ENCODE measurements around the gene ZFHX3.

Gene ZFHX3

GRCh38 chr16:73069581-73070262, 21.8 kb upstream of the ZFHX3 start:
- in situ Hi-C loops (cut with HindIII; ENCODE audit: low pct_ligation_motif_present, low pct_unique_long_range_greater_than_20kb, low sequenced_read_pairs): no loop called here
- DNase-seq: no peak

GRCh38 chr16:73068541-73069401, 20.8 kb upstream of the ZFHX3 start:
- peak; percentile 74 for DNase-seq

GRCh38 chr16:73067671-73068540, 20.0 kb upstream of the ZFHX3 start:
- in situ Hi-C loops (cut with HindIII; ENCODE audit: low pct_ligation_motif_present, low pct_unique_long_range_greater_than_20kb, low sequenced_read_pairs): no loop called here
- DNase-seq: no peak

More at GRCh38 chr16:73068541-73069401, 20.8 kb upstream of the ZFHX3 start:
- in situ Hi-C loops (cut with HindIII; ENCODE audit: low pct_ligation_motif_present, low pct_unique_long_range_greater_than_20kb, low sequenced_read_pairs): no loop called here

DNA sequence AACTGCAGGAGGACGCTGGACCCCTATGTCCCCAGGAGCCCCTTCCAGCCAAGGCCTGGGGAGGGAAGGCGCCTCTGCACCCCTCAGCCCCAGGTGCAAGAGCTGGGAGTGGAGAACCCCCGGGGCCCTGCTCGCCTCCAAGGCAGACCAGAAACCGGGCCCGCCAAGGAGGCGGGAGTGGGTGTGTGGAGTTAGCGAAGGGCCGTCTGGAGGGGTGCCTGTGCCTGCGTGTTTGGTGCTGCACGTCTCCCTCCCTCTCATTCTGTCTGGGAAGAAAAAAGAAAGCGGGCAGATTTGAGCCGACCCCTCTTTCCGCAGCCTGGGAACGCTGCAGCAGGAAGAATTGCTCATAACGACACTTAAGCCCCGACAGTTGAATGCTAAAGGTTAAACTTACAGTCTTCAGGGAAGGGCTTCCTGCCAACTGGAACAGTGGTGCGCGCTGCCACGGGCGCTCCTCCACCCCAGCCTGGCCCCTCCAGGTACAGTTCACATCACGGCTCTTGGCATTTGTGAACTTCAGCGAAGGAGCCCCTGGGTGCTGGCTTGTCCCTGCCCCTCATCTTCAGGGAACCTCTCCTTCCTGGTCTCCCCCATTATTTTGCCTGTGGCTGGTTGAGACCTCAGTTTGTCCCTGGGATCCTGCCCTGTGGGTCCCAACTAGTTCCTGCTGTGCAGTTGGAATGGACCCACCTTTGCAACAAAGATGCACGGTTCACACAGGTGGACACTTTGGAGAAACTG, 19.2 kb upstream of the ZFHX3 start:
- DNase-seq: no peak
- in situ Hi-C loops (cut with HindIII; ENCODE audit: low pct_ligation_motif_present, low pct_unique_long_range_greater_than_20kb, low sequenced_read_pairs): no loop called here

DNA sequence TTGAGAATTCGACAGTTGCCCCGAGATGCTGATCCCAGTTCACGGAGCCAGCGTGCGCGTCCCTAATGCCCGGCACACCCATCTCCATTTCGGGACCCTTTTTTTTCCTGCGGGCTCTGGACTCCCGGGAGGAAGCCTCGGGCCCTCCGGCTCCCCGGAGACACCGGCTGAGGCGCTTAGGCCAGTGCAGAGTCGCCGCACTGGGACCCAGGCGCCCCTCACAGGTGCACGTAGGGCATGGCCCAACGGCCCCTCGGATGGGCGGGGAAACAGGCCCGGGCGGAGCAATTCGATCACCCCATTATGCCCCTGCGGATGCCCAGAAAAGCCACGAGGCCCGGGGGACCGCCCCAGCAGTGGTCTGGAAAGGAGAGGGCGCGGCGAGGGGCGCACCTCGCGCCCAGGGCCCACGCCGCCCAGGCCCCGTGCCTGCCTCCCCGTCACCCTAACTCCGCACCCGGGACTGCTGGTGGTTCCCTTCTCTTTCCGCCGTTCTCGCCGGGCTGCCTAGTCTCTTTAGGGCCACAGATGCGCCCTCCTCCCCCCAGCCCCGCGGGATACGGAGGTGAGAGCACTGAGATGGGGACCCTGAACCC, 18.5 kb upstream of the ZFHX3 start:
- in situ Hi-C loops (cut with HindIII; ENCODE audit: low pct_ligation_motif_present, low pct_unique_long_range_greater_than_20kb, low sequenced_read_pairs): no loop called here
- DNase-seq: no peak

DNA sequence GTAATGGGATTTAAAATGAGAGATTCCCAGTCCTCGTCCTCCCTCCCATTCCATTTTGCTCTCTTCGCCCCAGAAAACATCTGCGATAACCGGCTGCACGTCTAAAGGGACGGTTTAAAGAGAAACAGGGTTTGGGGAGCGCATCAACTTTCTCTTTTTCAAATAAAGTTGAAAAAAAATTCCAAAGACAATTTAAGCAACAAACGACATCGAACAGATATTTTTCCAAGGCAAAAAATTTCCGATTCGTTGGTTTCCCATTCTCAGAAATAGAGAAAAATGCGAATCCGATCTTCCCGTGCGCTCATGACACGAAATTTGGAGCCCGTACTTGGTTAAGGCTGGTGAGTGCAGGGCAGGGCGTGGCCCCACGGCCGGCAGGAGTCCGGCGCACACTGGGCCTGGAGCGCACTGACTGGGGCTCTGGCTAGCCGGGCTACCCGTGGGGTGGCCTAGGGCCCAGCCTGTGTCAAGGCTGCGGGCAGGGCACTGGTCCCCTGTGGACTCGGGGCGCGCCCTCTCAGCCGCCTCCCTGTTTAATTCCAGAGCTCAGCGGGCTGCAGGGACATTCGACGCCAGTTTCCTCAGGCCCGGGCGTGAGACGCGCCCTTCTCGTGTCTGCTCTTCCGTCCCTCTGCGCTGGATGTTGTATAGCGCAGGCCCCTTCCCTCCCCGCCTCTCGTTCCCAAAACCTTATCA, 17.9 kb upstream of the ZFHX3 start:
- in situ Hi-C loops (cut with HindIII; ENCODE audit: low pct_ligation_motif_present, low pct_unique_long_range_greater_than_20kb, low sequenced_read_pairs): no loop called here
- DNase-seq: no peak

- no peak for DNase-seq
- in situ Hi-C loops (cut with HindIII; ENCODE audit: low pct_ligation_motif_present, low pct_unique_long_range_greater_than_20kb, low sequenced_read_pairs): no loop called here
These were observed 17.1 kb upstream of the ZFHX3 start for GRCh38 chr16:73064994-73065545.

DNA sequence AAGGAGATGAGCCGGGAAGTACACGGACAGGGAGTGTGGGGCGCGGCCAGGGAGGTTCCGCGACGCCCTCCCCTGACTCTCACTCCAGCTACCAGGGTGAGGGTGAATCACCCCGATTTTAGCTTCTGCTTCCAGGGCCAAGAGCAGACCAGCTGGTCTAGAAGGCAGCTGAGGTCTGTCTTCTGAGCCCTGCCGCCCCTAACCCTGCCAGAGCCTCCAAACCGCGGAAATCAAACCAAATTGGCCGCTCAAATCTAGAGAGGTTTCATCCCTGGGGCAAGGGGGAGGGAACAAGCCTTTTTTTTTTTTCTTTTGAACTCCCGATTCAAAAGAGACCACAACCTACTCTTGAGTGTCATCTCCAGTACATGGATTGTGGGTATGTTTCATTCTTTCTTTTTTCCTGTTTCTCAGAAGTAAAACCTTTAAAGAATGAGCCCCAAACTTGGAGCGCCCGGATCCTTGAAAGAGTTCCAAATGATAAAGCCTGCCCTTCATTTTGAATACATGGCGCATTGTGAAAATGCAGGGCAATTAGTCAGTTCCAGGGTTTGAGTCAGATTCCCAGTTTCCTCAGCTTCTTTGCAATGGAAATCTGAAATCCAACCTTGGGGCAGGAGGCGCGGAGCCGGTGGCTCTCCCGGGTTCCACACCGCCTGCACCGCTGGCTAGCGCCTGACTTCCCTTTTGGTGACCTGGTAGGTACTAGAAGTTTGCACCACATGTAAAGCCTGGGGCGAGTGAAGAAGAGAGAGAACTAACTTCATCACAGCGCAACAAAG, 16.5 kb upstream of the ZFHX3 start:
- peak; percentile 44 for DNase-seq
- in situ Hi-C loops (cut with HindIII; ENCODE audit: low pct_ligation_motif_present, low pct_unique_long_range_greater_than_20kb, low sequenced_read_pairs): no loop called here

GRCh38 chr16:73063854-73064211, 15.9 kb upstream of the ZFHX3 start:
- no peak for DNase-seq
- in situ Hi-C loops (cut with HindIII; ENCODE audit: low pct_ligation_motif_present, low pct_unique_long_range_greater_than_20kb, low sequenced_read_pairs): no loop called here

- no peak for DNase-seq
- in situ Hi-C loops (cut with HindIII; ENCODE audit: low pct_ligation_motif_present, low pct_unique_long_range_greater_than_20kb, low sequenced_read_pairs): no loop called here
These were observed 15.1 kb upstream of the ZFHX3 start for GRCh38 chr16:73062743-73063733.

GRCh38 chr16:73062001-73062616, 14.2 kb upstream of the ZFHX3 start:
- in situ Hi-C loops (cut with HindIII; ENCODE audit: low pct_ligation_motif_present, low pct_unique_long_range_greater_than_20kb, low sequenced_read_pairs): no loop called here
- no peak for DNase-seq

DNA sequence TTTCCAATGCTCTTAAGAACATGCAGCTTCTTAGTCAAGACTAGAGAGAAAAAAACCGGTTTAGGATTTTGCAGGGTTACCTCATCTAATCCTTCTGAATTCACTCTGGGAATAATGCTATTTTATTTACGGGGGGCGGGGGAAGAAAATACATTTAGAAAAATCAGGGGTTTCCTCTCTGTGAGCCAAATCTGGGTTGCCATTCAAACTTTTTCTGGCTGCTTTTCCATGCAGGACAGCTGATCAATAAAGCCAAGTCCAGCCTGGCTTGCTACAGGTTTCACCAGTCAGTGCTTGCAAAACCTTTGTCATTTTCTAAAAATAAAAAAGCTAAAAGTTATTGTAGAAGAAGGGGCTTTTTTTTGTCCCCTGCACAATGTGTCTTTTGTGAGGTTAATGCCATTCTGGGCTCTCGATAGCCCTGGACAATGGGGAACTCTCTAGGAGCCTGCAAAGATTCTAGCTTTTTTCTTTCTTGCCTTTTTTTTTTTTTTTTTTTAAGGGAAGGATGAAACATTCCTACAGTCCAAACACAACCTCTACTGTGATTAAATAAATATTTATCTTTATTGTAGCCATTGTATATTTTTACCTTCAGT, 13.1 kb upstream of the ZFHX3 start:
- in situ Hi-C loops (cut with HindIII; ENCODE audit: low pct_ligation_motif_present, low pct_unique_long_range_greater_than_20kb, low sequenced_read_pairs): no loop called here
- no peak for DNase-seq

DNA sequence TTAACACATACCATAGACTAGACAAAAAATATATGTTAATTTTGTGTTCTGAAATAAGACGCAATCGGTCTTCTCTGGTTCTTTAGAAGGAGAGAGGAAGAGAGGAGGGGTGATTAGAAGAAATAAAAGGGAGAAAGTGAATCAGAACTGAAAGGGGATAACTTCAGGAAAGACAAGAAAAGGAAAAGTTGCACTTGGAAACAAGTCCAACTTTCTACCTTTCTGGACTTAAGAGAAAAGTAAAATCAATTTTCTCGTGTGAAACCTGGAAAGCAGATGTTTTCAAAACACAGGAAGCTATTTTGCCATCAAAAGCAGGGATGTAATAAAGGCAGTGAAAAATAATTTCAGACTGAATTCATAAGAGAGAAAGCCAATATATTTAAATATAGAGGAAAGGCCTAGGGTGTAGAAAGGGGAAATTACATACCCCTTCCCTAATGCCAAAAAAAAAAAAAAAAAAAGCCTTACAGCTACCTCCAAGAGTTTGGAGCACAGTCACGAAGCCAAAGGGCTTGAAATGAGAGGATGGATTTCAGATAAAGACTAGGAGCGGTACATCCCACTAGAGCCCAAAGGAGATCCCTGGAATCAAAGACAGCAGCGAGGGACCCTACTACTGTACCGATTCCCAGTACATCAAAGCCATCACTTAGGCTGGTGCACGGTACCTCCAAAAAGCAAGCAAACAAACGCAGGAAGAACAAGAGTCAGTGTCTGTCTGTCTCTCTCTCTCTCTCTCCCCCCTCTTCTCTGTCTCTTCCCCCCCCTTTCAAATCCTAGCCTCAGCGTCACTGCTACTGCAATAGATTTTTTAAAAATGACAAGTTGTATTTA, 12.1 kb upstream of the ZFHX3 start:
- in situ Hi-C loops (cut with HindIII; ENCODE audit: low pct_ligation_motif_present, low pct_unique_long_range_greater_than_20kb, low sequenced_read_pairs): no loop called here
- no peak for DNase-seq

All from ACHN (cell line).